ENCODE measurements around the gene WDR7. TPM values are rescaled to one million over a fixed set of nuclear protein-coding genes. Genes with fewer than 3 reads are reported as not detected.

WDR7 gene
- total and polyA plus RNA-seq, 2 experiments from 2014 or later: 5.9 to 19.0 TPM

GRCh38 chr18:56825321-56825720 is 174.2 kb downstream of the WDR7 start:
- no peaks in the 10 kb centered on the region for H3K4me1 ChIP-seq (ENCODE audit: insufficient read depth)
- no peak for DNase-seq (ENCODE audit: low spot score)
- H3K9me3 ChIP-seq (ENCODE audit: low read depth): no peaks in the 10 kb centered on the region
- H4K20me1 ChIP-seq (ENCODE audit: insufficient read depth, poor library complexity, severe bottlenecking): no peaks in the 10 kb centered on the region
- H3K79me2 ChIP-seq: no peaks in the 10 kb centered on the region
- no peak overlapping the region for H3K4me3 ChIP-seq
- no peaks in the 10 kb centered on the region for H3K27me3 ChIP-seq
- H2AFZ ChIP-seq: no peak overlapping the region
- 90% methylated on average over 1 of the region's 1 CpG for WGBS (ENCODE audit: low lambda C conversion rate, missing lambda C conversion rate)
- TF ChIP-seq CTCF (IDR thresholded peaks at IDR 0.05; ENCODE audit: poor library complexity): no peak
- no peak for TF ChIP-seq EZH2phosphoT487 (IDR thresholded peaks at IDR 0.05; ENCODE audit: low read depth, severe bottlenecking, unreplicated experiment)
- TF ChIP-seq EZH2 (IDR thresholded peaks at IDR 0.05; ENCODE audit: borderline replicate concordance): no peak
- H3K9me2 ChIP-seq (replicated peaks; ENCODE audit: insufficient read depth): no peaks in the 10 kb centered on the region
- H3K4me2 ChIP-seq: no peak overlapping the region
- H3K36me3 ChIP-seq (replicated peaks; ENCODE audit: insufficient read depth, low read depth): no peaks in the 10 kb centered on the region
- H3K27ac ChIP-seq: no peak overlapping the region

GRCh38 chr18:56825878-56826277 is 174.7 kb downstream of the WDR7 start:
- no peaks in the 10 kb centered on the region for H4K20me1 ChIP-seq (ENCODE audit: insufficient read depth, poor library complexity, severe bottlenecking)
- DNase-seq (ENCODE audit: low spot score): no peak
- no peak overlapping the region for H3K27ac ChIP-seq
- no peaks in the 10 kb centered on the region for H3K27me3 ChIP-seq
- H3K9me3 ChIP-seq (ENCODE audit: low read depth): no peaks in the 10 kb centered on the region
- TF ChIP-seq EZH2 (IDR thresholded peaks at IDR 0.05; ENCODE audit: borderline replicate concordance): no peak
- no peak for TF ChIP-seq CTCF (IDR thresholded peaks at IDR 0.05; ENCODE audit: poor library complexity)
- no peak for TF ChIP-seq EZH2phosphoT487 (IDR thresholded peaks at IDR 0.05; ENCODE audit: low read depth, severe bottlenecking, unreplicated experiment)
- no peak overlapping the region for H3K4me2 ChIP-seq
- 93% methylated on average over 2 of the region's 2 CpGs for WGBS (ENCODE audit: low lambda C conversion rate, missing lambda C conversion rate)
- H3K36me3 ChIP-seq (replicated peaks; ENCODE audit: insufficient read depth, low read depth): no peaks in the 10 kb centered on the region
- no peaks in the 10 kb centered on the region for H3K4me1 ChIP-seq (ENCODE audit: insufficient read depth)
- no peak overlapping the region for H3K4me3 ChIP-seq
- no peaks in the 10 kb centered on the region for H3K9me2 ChIP-seq (replicated peaks; ENCODE audit: insufficient read depth)
- no peaks in the 10 kb centered on the region for H3K79me2 ChIP-seq
- no peak overlapping the region for H2AFZ ChIP-seq

- Histone ChIP-seq H3K27ac (no peak overlapping the region), H3K79me2 (no peaks in the 10 kb centered on the region), H3K4me2 (no peak overlapping the region), H4K20me1 (ENCODE audit: insufficient read depth, poor library complexity, severe bottlenecking) (no peaks in the 10 kb centered on the region), H2AFZ (no peak overlapping the region), H3K9me2 (replicated peaks; ENCODE audit: insufficient read depth) (no peaks in the 10 kb centered on the region), H3K36me3 (replicated peaks; ENCODE audit: insufficient read depth, low read depth) (no peaks in the 10 kb centered on the region), H3K27me3 (no peaks in the 10 kb centered on the region), H3K4me1 (ENCODE audit: insufficient read depth) (no peaks in the 10 kb centered on the region), H3K9me3 (ENCODE audit: low read depth) (no peaks in the 10 kb centered on the region), H3K4me3 (no peak overlapping the region)
- no peak for DNase-seq (ENCODE audit: low spot score)
- 73% methylated on average over 8 of the region's 9 CpGs for WGBS (ENCODE audit: low lambda C conversion rate, missing lambda C conversion rate)
- TF ChIP-seq EZH2 (IDR thresholded peaks at IDR 0.05; ENCODE audit: borderline replicate concordance) (no peak), EZH2phosphoT487 (IDR thresholded peaks at IDR 0.05; ENCODE audit: low read depth, severe bottlenecking, unreplicated experiment) (no peak), CTCF (IDR thresholded peaks at IDR 0.05; ENCODE audit: poor library complexity) (no peak)
These were observed 180.8 kb downstream of the WDR7 start for GRCh38 chr18:56831988-56832387.

GRCh38 chr18:56835331-56835730 is 184.2 kb downstream of the WDR7 start:
- Histone ChIP-seq H2AFZ (no peak overlapping the region), H4K20me1 (ENCODE audit: insufficient read depth, poor library complexity, severe bottlenecking) (no peaks in the 10 kb centered on the region), H3K79me2 (no peaks in the 10 kb centered on the region), H3K4me2 (no peak overlapping the region), H3K4me1 (ENCODE audit: insufficient read depth) (no peaks in the 10 kb centered on the region), H3K36me3 (replicated peaks; ENCODE audit: insufficient read depth, low read depth) (no peaks in the 10 kb centered on the region), H3K27ac (no peak overlapping the region), H3K4me3 (no peak overlapping the region), H3K9me2 (replicated peaks; ENCODE audit: insufficient read depth) (no peaks in the 10 kb centered on the region), H3K27me3 (no peaks in the 10 kb centered on the region), H3K9me3 (ENCODE audit: low read depth) (no peaks in the 10 kb centered on the region)
- DNase-seq (ENCODE audit: low spot score): no peak
- no peak for TF ChIP-seq EZH2phosphoT487 (IDR thresholded peaks at IDR 0.05; ENCODE audit: low read depth, severe bottlenecking, unreplicated experiment)
- no peak for TF ChIP-seq CTCF (IDR thresholded peaks at IDR 0.05; ENCODE audit: poor library complexity)
- TF ChIP-seq EZH2 (IDR thresholded peaks at IDR 0.05; ENCODE audit: borderline replicate concordance): no peak
- 91% methylated on average over 1 of the region's 1 CpG for WGBS (ENCODE audit: low lambda C conversion rate, missing lambda C conversion rate)
